Cardiac fibroblast (primary cell): ENCODE results near the gene TIMP2.

Experiments
- DNase-seq, 2 donors: peaks; one replicate each; pipeline versions ENCODE4 v3.0.0 to v3.0.0-alpha.2; 2010; ENCODE audit warnings: low read depth in 2 of 2
- H3K4me3 ChIP-seq, 2 donors: replicated peaks in 1 of 2; 1 replicate in 1 of 2; 2 replicates in 1 of 2; pipeline ENCODE4 v1.5.1; 2011; ENCODE audit warnings: low read depth in 2 of 2, low read length in 2 of 2, mild to moderate bottlenecking in 2 of 2, moderate library complexity in 1 of 2
- TF ChIP-seq, protein P1 (sequence below): IDR thresholded peaks from one replicate; pipeline ENCODE4 v1.5.1; 2011; ENCODE audit warnings: low read depth, mild to moderate bottlenecking, low read length, inconsistent platforms

Gene TIMP2

DNA sequence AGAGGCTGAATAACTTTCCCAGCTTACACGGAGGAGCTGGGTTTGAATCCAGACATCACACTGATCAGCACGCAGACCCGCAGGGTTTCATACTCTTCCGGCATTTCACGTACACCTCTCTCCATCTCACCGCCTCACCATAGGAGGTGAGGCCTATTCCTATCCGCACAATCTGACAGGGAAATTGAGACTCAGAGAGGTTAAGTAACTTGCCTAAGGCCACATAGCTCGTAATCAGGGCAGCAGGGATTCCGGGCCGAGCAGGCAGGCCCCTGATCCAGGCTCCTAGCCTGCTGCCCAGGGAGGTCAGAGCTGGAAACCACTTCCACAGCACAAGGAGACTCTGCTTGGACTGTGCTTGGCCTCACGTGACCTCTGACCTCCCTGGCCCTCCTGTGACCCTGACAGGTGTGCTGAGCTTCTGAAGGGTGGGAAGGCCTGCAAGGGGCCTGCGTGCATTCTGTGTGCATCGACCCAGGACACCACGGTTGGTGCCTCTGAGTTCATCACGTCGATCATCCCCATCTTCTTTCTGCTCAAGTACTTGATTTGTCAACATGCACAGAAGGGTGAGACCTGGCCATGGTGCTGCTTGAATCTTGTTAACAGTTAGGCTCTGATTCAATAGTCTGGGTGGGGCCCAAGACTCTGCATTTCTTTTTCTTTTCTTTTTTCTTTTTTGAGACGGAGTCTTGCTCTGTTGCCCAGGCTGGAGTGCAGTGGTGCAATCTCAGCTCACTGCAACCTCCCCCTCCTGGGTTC, 26.9 kb downstream of the TIMP2 start:
- no peak for DNase-seq
- H3K4me3 ChIP-seq = no peak overlapping the region
- TF ChIP-seq, protein P1, sequence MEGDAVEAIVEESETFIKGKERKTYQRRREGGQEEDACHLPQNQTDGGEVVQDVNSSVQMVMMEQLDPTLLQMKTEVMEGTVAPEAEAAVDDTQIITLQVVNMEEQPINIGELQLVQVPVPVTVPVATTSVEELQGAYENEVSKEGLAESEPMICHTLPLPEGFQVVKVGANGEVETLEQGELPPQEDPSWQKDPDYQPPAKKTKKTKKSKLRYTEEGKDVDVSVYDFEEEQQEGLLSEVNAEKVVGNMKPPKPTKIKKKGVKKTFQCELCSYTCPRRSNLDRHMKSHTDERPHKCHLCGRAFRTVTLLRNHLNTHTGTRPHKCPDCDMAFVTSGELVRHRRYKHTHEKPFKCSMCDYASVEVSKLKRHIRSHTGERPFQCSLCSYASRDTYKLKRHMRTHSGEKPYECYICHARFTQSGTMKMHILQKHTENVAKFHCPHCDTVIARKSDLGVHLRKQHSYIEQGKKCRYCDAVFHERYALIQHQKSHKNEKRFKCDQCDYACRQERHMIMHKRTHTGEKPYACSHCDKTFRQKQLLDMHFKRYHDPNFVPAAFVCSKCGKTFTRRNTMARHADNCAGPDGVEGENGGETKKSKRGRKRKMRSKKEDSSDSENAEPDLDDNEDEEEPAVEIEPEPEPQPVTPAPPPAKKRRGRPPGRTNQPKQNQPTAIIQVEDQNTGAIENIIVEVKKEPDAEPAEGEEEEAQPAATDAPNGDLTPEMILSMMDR = no peak

DNA sequence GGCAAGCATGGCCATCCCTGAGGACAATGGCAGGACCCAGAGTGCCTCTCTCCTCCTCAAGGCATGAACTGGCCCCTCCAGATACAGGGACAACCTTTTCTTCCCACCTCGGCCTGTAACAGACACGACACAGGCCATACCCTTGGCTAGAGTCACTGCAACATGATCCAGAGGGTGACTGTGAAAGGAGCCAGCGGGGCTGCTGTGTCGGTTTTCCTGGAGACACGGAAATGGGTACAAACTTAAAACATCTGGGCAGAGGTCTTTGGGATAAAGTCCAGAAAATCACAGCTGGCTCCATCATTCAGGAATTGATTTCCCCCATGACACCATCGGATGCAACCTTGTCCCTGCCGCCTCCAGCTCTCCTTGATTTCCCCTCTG, 27.5 kb downstream of the TIMP2 start:
- TF ChIP-seq, protein P1 = no peak
- no peak overlapping the region for H3K4me3 ChIP-seq
- DNase-seq = no peak

DNA sequence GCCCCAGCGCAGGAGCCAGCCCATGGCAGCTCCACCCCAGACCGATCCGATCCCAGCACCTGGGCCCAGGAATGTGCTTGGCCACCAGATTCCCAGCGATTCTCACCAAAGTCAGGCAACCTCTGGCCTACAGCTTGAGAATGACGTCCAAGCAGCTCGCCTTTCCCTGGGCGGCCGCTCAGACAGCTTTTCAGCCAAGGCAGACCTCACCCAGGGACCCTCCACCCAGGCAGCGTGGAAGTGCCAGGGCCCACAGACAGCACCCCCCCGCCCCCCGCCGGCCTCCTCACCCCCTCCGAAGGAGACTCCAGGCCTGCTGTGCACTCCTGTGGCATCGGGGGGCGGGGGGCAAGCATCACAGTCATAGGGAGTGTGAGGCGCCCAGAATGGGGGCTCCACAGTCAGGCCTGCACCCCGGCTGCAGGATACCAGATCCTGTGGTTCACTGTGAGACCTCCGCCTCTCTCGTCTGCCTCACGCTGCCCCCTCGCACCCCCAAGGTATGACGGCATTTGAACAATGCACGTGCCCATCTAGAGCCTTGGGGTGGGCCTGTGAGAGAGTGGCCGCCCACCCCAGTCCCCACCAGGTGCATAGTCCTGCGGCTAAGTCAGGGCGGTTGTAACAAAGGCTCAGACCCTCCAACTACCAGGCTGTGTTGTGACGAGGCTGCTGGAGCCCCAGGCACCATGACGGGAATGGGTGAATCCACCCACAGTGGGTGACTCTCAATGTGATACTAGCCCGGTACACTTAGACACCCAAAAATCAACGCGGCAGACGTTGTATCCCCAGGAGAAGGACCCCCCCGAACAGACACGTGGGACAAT, 28.1 kb downstream of the TIMP2 start:
- no peak overlapping the region for H3K4me3 ChIP-seq
- TF ChIP-seq, protein P1 = no peak
- DNase-seq = no peak

DNA sequence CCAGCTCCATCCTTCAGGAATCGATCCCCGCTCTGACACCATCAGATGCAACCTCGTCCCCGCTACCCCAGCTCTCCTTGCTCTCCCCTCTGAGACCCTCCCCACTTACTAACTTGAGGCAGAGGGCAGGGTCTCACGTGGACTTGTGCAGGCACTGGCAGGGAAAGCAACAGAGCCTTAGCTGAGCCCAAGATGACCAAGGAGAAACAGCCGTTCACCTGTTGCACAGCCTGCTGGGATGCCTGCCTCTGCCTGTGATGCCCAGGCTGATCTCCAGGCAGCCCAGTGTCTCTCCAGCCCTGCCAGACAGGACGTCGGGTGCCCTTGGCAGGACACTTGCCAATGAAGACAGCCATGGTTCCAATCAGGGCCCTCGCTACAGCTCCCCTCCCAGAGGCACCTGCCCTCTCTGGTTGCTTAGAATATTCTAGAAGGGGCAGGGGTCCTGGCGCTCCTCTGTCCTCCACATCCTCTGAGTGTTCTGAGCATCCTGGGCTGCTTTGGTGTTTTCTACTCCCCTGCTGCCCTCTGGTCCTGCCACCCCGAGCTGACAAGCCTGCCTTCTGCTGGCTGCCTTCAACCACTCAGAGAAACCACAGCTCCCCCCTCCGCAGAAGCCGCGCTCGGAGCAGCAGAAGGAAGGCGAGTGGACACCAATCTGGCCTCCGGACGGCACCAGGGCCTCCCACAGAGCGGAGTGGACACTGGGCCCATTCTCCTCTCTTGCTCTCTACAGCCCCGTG, 28.9 kb downstream of the TIMP2 start:
- TF ChIP-seq, protein P1 = no peak
- DNase-seq = no peak
- H3K4me3 ChIP-seq = no peak overlapping the region

- H3K4me3 ChIP-seq = no peak overlapping the region
- no peak for DNase-seq
- TF ChIP-seq, protein P1 = no peak
These were observed 29.9 kb downstream of the TIMP2 start for GRCh38 chr17:78895322-78895721.

DNA sequence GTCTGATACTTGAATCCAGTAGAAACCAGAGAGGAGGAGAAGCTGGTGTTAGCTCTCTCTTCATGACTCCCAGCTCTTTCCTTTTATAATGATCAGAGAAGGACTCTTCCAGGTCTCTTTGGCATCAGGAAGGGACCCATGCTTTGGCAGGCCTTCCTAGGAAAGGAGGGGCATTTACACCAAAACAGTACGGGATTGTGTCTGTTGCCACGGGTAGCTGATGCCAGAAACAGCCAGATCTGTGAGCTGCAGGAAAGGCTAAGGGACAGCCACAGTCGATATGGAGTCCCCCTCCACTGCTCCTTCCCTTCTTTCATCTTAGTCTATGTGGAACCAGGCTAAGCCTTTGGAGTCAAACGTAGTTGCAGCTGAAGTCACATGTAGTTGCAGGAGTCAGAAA, 31.5 kb downstream of the TIMP2 start:
- TF ChIP-seq, protein P1 = no peak
- H3K4me3 ChIP-seq = no peak overlapping the region
- DNase-seq = no peak
